GM19328 (cell line): ENCODE measurements around the gene PPARG.
A peak's percentile ranks its signal among the peaks of the same experiment; 100 is the strongest.
"Not testable (repeated sequence)": the region's sequence is repeated elsewhere in the genome, so short reads cannot be mapped to it uniquely, and the experiment has no call there.

Source experiments
- ATAC-seq: cut with Tn5 transposase; IDR thresholded peaks from one replicate; pipeline ENCODE4 v1.9.1; 2021; ENCODE audit warnings: mild to moderate bottlenecking, moderate library complexity; ENCODE audit not compliant: unreplicated experiment

The PPARG gene

GRCh38 chr3:12375572-12375971 lies 86.7 kb downstream of the PPARG start:
- ATAC-seq: no peak

- ATAC-seq: no peak
Observed at GRCh38 chr3:12379640-12380429, 91.0 kb downstream of the PPARG start.

GRCh38 chr3:12380461-12380860 lies 91.6 kb downstream of the PPARG start:
- ATAC-seq: no peak

GRCh38 chr3:12381199-12381598 lies 92.3 kb downstream of the PPARG start:
- no peak for ATAC-seq

- no peak for ATAC-seq
Observed at GRCh38 chr3:12383218-12383617, 94.3 kb downstream of the PPARG start.

- ATAC-seq: no peak
Observed at GRCh38 chr3:12384451-12385233, 95.8 kb downstream of the PPARG start.

GRCh38 chr3:12386514-12387291 lies 97.8 kb downstream of the PPARG start:
- ATAC-seq: not testable (repeated sequence)

- no peak for ATAC-seq
Observed at GRCh38 chr3:12388185-12388584, 99.3 kb downstream of the PPARG start.

- no peak for ATAC-seq
Observed at GRCh38 chr3:12392101-12392878, 103.4 kb downstream of the PPARG start.

- no peak for ATAC-seq
Observed at GRCh38 chr3:12393894-12394293, 105.0 kb downstream of the PPARG start.

GRCh38 chr3:12394569-12395271 lies 105.8 kb downstream of the PPARG start:
- ATAC-seq: peak; percentile 8

- ATAC-seq: peak; percentile 98
Observed at GRCh38 chr3:12395349-12396012, 106.6 kb downstream of the PPARG start.

- ATAC-seq: no peak
Observed at GRCh38 chr3:12396471-12396870, 107.6 kb downstream of the PPARG start.

GRCh38 chr3:12399226-12399625 lies 110.4 kb downstream of the PPARG start:
- no peak for ATAC-seq

- no peak for ATAC-seq
Observed at GRCh38 chr3:12400616-12401194, 111.8 kb downstream of the PPARG start.

- no peak for ATAC-seq
Observed at GRCh38 chr3:12401208-12401607, 112.3 kb downstream of the PPARG start.

- ATAC-seq: no peak
Observed at GRCh38 chr3:12405432-12406272, 116.8 kb downstream of the PPARG start.

- ATAC-seq: no peak
Observed at GRCh38 chr3:12408984-12409683, 120.3 kb downstream of the PPARG start.
